GM12878 (cell line): ENCODE data around the gene TERB1. TPM values are rescaled to one million over a fixed set of nuclear protein-coding genes. Genes with fewer than 3 reads are reported as not detected.

Experiments
- ATAC-seq: fragments of 200-7000 bp; cut with Tn5 transposase; 3 replicates; pipeline ENCODE4 v1.9.1; 2020; ENCODE audit warnings: mild to moderate bottlenecking, moderate library complexity
- BruUV-seq: library from RNA; stranded (reverse); fragments of 400-500 nt; replicated peaks from 2 replicates; lab custom pipeline; 2021; lab: Mats Ljungman, UMichigan
- CTCF ChIA-PET: fragments of 300-600 bp; sonication (Branson Sonifier 250); formaldehyde crosslinking; extraction: SDS; loops from one replicate; lab custom pipeline; 2021; ENCODE audit warnings: inconsistent platforms; lab: Yijun Ruan, JAX
- POLR2A ChIA-PET: fragments of 350-600 bp; formaldehyde crosslinking; extraction: SDS; loops from one replicate; lab custom pipeline; 2021; ENCODE audit warnings: inconsistent platforms; lab: Charles Lee
- RAD21 ChIA-PET: fragments of 300-600 bp; sonication (Branson Sonifier 250); formaldehyde crosslinking; loops from one replicate; lab custom pipeline; 2023; ENCODE audit warnings: antibody characterized with exemption; ENCODE audit not compliant: unreplicated experiment; lab: Charles Lee
- SMC1A ChIA-PET: fragments of 300-600 bp; sonication (Branson Sonifier 250); formaldehyde crosslinking; loops from one replicate; lab custom pipeline; 2023; ENCODE audit not compliant: unreplicated experiment, uncharacterized antibody; lab: Charles Lee
- DNase-seq: peaks from one replicate; pipeline ENCODE4 v3.0.0-alpha.2; 2011; ENCODE audit warnings: low read depth, low spot score
- FAIRE-seq: peaks from 3 replicates; lab custom pipeline; 2011; peaks lifted over from hg19 to GRCh38; lab: Jason Lieb, UNC
- H2AFZ ChIP-seq: 2 replicates; pipeline ENCODE4 v1.6.0; 2011; ENCODE audit warnings: low read depth, low read length, control low read depth; ENCODE audit not compliant: control insufficient read depth
- H3K27ac ChIP-seq: 2 replicates; pipeline ENCODE4 v1.5.1; 2011; ENCODE audit warnings: control low read depth; ENCODE audit not compliant: control insufficient read depth, insufficient read depth
- H3K27me3 ChIP-seq, 2 experiments: replicated peaks in 1 of 2; 2 replicates each; pipeline versions ENCODE4 v1.6.0 to v1.6.1; 2011; ENCODE audit warnings: low read length in 1 of 2; ENCODE audit not compliant: control insufficient read depth in 2 of 2, insufficient read depth in 2 of 2
- H3K36me3 ChIP-seq, 2 experiments: 2 replicates each; pipeline ENCODE4 v1.5.1; 2011; ENCODE audit warnings: low read length in 1 of 2; ENCODE audit not compliant: control insufficient read depth in 2 of 2, insufficient read depth in 2 of 2
- H3K4me1 ChIP-seq: 2 replicates; pipeline ENCODE4 v1.6.1; 2011; ENCODE audit warnings: mild to moderate bottlenecking, low read length, moderate library complexity, mixed read lengths; ENCODE audit not compliant: control insufficient read depth, insufficient read depth
- H3K4me2 ChIP-seq: 2 replicates; pipeline ENCODE4 v1.6.0; 2011; ENCODE audit warnings: control low read depth; ENCODE audit not compliant: control insufficient read depth, insufficient read depth
- H3K4me3 ChIP-seq: fragments of 200-600 bp; sonication (generic); 2 replicates; pipeline ENCODE4 v1.5.1; 2016
- H3K79me2 ChIP-seq: 2 replicates; pipeline ENCODE4 v1.6.0; 2011; ENCODE audit warnings: low read length; ENCODE audit not compliant: control insufficient read depth, insufficient read depth
- H3K9ac ChIP-seq: 2 replicates; pipeline ENCODE4 v1.8.0; 2011; ENCODE audit warnings: low read length, control low read depth, mixed read lengths; ENCODE audit not compliant: control insufficient read depth, insufficient read depth
- H3K9me3 ChIP-seq: replicated peaks from 3 replicates; pipeline ENCODE4 v1.5.1; 2011; ENCODE audit warnings: mild to moderate bottlenecking, low read length; ENCODE audit not compliant: control insufficient read depth, insufficient read depth
- H4K20me1 ChIP-seq: 2 replicates; pipeline ENCODE4 v1.6.0; 2011; ENCODE audit not compliant: control insufficient read depth, insufficient read depth
- BMI1 ChIP-seq: fragments of 450-650 bp; IDR thresholded peaks from 2 replicates; pipeline ENCODE4 v1.6.1; 2016; ENCODE audit warnings: mild to moderate bottlenecking, moderate library complexity, borderline replicate concordance
- BRCA1 ChIP-seq: IDR thresholded peaks from 2 replicates; pipeline ENCODE4 v1.6.1; 2011; ENCODE audit warnings: low read depth, low read length, improper control_type of control experiment
- CBFB ChIP-seq: IDR thresholded peaks from 2 replicates; pipeline ENCODE4 v1.6.1; 2016; ENCODE audit warnings: antibody characterized with exemption, low read depth
- CBX3 ChIP-seq: fragments of 200-600 bp; sonication (generic); IDR thresholded peaks from 2 replicates; pipeline ENCODE4 v1.6.1; 2016; ENCODE audit warnings: low read depth, borderline replicate concordance
- GABPA ChIP-seq: IDR thresholded peaks from 2 replicates; pipeline ENCODE4 v1.6.1; 2014; ENCODE audit warnings: antibody characterized with exemption, low read depth, mild to moderate bottlenecking, inconsistent platforms
- LARP7 ChIP-seq: fragments of 450-650 bp; IDR thresholded peaks from 2 replicates; pipeline ENCODE4 v1.6.1; 2017; ENCODE audit warnings: mild to moderate bottlenecking
- MTA3 ChIP-seq: IDR thresholded peaks from 2 replicates; pipeline ENCODE4 v1.6.1; 2012; ENCODE audit warnings: low read length, inconsistent platforms, borderline replicate concordance
- MYC ChIP-seq: IDR thresholded peaks from 2 replicates; pipeline ENCODE4 v1.6.1; 2011; ENCODE audit warnings: mild to moderate bottlenecking, low read length, moderate library complexity, inconsistent platforms; ENCODE audit not compliant: insufficient read depth, insufficient replicate concordance, insufficient read length, severe bottlenecking
- NBN ChIP-seq: fragments of 450-650 bp; IDR thresholded peaks from 2 replicates; pipeline ENCODE4 v1.6.1; 2016
- NFXL1 ChIP-seq: fragments of 450-650 bp; IDR thresholded peaks from 2 replicates; pipeline ENCODE4 v1.6.1; 2017; ENCODE audit warnings: antibody characterized with exemption, mild to moderate bottlenecking, borderline replicate concordance
- NRF1 ChIP-seq: conservative IDR thresholded peaks from 2 replicates; pipeline ENCODE4 v1.6.1; 2011; ENCODE audit warnings: mild to moderate bottlenecking, low read depth, low read length, improper control_type of control experiment
- POU2F2 ChIP-seq: IDR thresholded peaks from 3 replicates; pipeline ENCODE4 v1.6.1; 2011; ENCODE audit warnings: low read depth, mild to moderate bottlenecking, low read length, borderline replicate concordance
- YBX1 ChIP-seq: fragments of 450-650 bp; IDR thresholded peaks from 2 replicates; pipeline ENCODE4 v1.6.1; 2016; ENCODE audit warnings: antibody characterized with exemption
- YY1 ChIP-seq: IDR thresholded peaks from 2 replicates; pipeline ENCODE4 v1.6.1; 2011; ENCODE audit warnings: low read depth, mild to moderate bottlenecking, low read length
- ZNF24 ChIP-seq: fragments of 450-650 bp; IDR thresholded peaks from 2 replicates; pipeline ENCODE4 v1.6.1; 2017; ENCODE audit warnings: antibody characterized with exemption, mild to moderate bottlenecking
- WGBS: methylation state at CpG from one replicate; pipeline ENCODE4 v1.1.6; 2016; ENCODE audit warnings: low lambda C conversion rate; ENCODE audit not compliant: insufficient replicate concordance, insufficient coverage; ENCODE audit errors: missing lambda C conversion rate; 5-methylcytosine and 5-hydroxymethylcytosine counted together
- in situ Hi-C: fragments of 300-500 bp; cut with MboI; formaldehyde crosslinking; loops from 9 replicates; pipeline ENCODE4 v1.14.3; 2018; ENCODE audit warnings: mixed read lengths
- intact Hi-C: fragments of 100-400 bp; cut with micrococcal nuclease; formaldehyde crosslinking; loops from one replicate; pipeline ENCODE4 v1.14.2; 2022; ENCODE audit not compliant: unreplicated experiment
- polyA plus RNA-seq, 11 experiments: library from polyadenylated mRNA; depleted of rRNA in 4 of 11; unstranded in 6 of 11; stranded (reverse) in 5 of 11; fragments of >200 nt; fragmentation: Nextera tagmentation in 4 of 11; fragmentation: Illumina TruSeq in 1 of 11; extraction: Ambion mirVana in 4 of 11; extraction: Trizol in 1 of 11; gene quantifications; 1 replicate in 1 of 11; 2 replicates in 10 of 11; pipeline versions ENCODE4 v1.2.1 to v1.2.3, GENCODE V29; 2011 to 2016; ENCODE audit warnings: inconsistent platforms in 2 of 11, missing spikeins in 2 of 11, low read depth in 1 of 11
- total RNA-seq, 4 experiments: library from RNA; depleted of rRNA in 3 of 4; stranded (reverse); fragments of >200 nt in 3 of 4; fragmentation: Illumina TruSeq in 1 of 4; extraction: Trizol in 1 of 4; gene quantifications; 2 replicates each; pipeline versions ENCODE4 v1.2.1 to v1.2.3, GENCODE V29; 2013 to 2021
- TF ChIP-seq, protein P1 (sequence below): fragments of 150-350 bp; IDR thresholded peaks from 2 replicates; pipeline ENCODE4 v1.6.1; 2016; ENCODE audit warnings: low read depth, low read length
- TF ChIP-seq, protein P2 (sequence below): fragments of 450-650 bp; conservative IDR thresholded peaks from 2 replicates; pipeline ENCODE4 v1.6.1; 2017; ENCODE audit warnings: mild to moderate bottlenecking, moderate library complexity
- TF ChIP-seq, protein P3 (sequence below): fragments of 450-650 bp; IDR thresholded peaks from 2 replicates; pipeline ENCODE4 v1.6.1; 2017; ENCODE audit warnings: low read depth, mild to moderate bottlenecking, moderate library complexity

TERB1 gene
- total and polyA plus RNA-seq, 10 of the 15 experiments (the other 5 are each of a cell fraction or from before 2014, with no cell fraction given) = 0.03 to 0.10 (median 0.06) TPM; not detected in 7

DNA sequence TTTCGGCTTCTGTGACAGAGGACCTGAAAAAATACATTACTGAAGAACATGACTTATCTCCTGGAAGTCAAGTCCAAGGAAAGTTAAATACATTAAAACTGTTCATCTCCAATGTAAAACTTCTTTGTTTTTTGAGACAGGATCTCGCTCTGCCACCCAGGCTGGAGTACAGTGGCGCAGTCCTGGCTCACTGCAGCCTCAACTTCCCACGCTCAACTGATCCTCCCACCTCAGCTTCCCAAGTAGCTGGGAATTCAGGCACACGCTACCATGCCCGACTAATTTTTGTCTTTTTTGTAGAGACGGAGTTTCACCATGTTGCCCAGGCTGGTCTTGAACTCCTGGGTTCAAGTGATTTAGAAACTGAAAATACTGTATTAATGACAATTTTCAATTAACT is 9.7 kb upstream of the TERB1 start (continued):
- TF ChIP-seq, protein P1, sequence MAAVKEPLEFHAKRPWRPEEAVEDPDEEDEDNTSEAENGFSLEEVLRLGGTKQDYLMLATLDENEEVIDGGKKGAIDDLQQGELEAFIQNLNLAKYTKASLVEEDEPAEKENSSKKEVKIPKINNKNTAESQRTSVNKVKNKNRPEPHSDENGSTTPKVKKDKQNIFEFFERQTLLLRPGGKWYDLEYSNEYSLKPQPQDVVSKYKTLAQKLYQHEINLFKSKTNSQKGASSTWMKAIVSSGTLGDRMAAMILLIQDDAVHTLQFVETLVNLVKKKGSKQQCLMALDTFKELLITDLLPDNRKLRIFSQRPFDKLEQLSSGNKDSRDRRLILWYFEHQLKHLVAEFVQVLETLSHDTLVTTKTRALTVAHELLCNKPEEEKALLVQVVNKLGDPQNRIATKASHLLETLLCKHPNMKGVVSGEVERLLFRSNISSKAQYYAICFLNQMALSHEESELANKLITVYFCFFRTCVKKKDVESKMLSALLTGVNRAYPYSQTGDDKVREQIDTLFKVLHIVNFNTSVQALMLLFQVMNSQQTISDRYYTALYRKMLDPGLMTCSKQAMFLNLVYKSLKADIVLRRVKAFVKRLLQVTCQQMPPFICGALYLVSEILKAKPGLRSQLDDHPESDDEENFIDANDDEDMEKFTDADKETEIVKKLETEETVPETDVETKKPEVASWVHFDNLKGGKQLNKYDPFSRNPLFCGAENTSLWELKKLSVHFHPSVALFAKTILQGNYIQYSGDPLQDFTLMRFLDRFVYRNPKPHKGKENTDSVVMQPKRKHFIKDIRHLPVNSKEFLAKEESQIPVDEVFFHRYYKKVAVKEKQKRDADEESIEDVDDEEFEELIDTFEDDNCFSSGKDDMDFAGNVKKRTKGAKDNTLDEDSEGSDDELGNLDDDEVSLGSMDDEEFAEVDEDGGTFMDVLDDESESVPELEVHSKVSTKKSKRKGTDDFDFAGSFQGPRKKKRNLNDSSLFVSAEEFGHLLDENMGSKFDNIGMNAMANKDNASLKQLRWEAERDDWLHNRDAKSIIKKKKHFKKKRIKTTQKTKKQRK = no peak
- TF ChIP-seq MTA3 (no peak), NRF1 (no peak), YY1 (no peak)

DNA sequence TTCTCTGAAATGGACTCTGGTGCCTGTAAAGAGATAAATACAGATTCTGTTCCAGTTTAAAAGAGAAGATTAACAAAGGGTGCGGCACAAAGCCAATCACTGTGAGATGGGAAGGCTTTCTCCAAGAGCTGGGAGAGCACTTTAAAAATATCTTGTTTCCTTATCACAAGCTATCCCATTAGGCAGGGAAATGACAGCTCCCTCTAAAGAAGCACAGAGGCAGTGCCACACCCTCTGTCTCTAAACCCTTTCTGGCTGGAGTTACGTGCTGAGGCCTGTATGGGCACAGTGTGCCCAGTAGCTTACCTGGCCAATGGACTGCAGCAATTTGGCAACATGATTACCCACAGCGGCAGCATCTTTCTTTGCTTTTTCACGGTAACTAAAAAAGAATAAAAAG is 9.0 kb upstream of the TERB1 start:
- no peak for FAIRE-seq
- intact Hi-C loops (no loop called here), in situ Hi-C loops (no loop called here)
- WGBS = 99% methylated on average over 4 of the region's 4 CpGs
- H3K4me3 ChIP-seq = no peak overlapping the region
- H4K20me1 ChIP-seq = no peaks in the 10 kb centered on the region
- H2AFZ ChIP-seq = no peak overlapping the region
- H3K36me3 ChIP-seq = peaks cover 2 to 6% of the 10 kb centered on the region in 2 experiments; a peak in 3 of 4 replicates
- ChIA-PET POLR2A (no interaction called here), SMC1A (no interaction called here), RAD21 (no interaction called here), CTCF (interaction anchor here (1.1 to 3.2 kb wide), 3 partner anchors 20 to 62 kb away, joined by 4 to 16 read pairs (median 5); partner anchors contain the start of gene NAE1)
- no peaks in the 10 kb centered on the region for H3K4me1 ChIP-seq
- no peak for ATAC-seq
- H3K9ac ChIP-seq = no peak overlapping the region
- no peak overlapping the region for H3K4me2 ChIP-seq
- no peaks in the 10 kb centered on the region for H3K27me3 ChIP-seq
- BruUV-seq = no TSS peak
- DNase-seq = no peak
- H3K79me2 ChIP-seq = no peaks in the 10 kb centered on the region
- H3K27ac ChIP-seq = no peak overlapping the region
- H3K9me3 ChIP-seq = no peaks in the 10 kb centered on the region
- no peak for TF ChIP-seq POU2F2
- TF ChIP-seq NFXL1 = no peak
- no peak for TF ChIP-seq CBFB
- no peak for TF ChIP-seq ZNF24
- TF ChIP-seq, protein P2, sequence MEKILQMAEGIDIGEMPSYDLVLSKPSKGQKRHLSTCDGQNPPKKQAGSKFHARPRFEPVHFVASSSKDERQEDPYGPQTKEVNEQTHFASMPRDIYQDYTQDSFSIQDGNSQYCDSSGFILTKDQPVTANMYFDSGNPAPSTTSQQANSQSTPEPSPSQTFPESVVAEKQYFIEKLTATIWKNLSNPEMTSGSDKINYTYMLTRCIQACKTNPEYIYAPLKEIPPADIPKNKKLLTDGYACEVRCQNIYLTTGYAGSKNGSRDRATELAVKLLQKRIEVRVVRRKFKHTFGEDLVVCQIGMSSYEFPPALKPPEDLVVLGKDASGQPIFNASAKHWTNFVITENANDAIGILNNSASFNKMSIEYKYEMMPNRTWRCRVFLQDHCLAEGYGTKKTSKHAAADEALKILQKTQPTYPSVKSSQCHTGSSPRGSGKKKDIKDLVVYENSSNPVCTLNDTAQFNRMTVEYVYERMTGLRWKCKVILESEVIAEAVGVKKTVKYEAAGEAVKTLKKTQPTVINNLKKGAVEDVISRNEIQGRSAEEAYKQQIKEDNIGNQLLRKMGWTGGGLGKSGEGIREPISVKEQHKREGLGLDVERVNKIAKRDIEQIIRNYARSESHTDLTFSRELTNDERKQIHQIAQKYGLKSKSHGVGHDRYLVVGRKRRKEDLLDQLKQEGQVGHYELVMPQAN = no peak
- TF ChIP-seq BMI1 = no peak
- TF ChIP-seq NBN = no peak
- no peak for TF ChIP-seq LARP7
- TF ChIP-seq, protein P3, sequence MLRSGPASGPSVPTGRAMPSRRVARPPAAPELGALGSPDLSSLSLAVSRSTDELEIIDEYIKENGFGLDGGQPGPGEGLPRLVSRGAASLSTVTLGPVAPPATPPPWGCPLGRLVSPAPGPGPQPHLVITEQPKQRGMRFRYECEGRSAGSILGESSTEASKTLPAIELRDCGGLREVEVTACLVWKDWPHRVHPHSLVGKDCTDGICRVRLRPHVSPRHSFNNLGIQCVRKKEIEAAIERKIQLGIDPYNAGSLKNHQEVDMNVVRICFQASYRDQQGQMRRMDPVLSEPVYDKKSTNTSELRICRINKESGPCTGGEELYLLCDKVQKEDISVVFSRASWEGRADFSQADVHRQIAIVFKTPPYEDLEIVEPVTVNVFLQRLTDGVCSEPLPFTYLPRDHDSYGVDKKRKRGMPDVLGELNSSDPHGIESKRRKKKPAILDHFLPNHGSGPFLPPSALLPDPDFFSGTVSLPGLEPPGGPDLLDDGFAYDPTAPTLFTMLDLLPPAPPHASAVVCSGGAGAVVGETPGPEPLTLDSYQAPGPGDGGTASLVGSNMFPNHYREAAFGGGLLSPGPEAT = no peak
- TF ChIP-seq GABPA = no peak
- no peak for TF ChIP-seq MYC
- no peak for TF ChIP-seq YBX1
- no peak for TF ChIP-seq BRCA1
- no peak for TF ChIP-seq CBX3
